ENCODE data around the gene FREY1. TPM values are rescaled to one million over a fixed set of nuclear protein-coding genes. Genes with fewer than 3 reads are reported as not detected.

Gene FREY1
- total and polyA plus RNA-seq, 2 of the 13 experiments (the other 11 are each of a cell fraction or from before 2014, with no cell fraction given): 0.44 to 0.73 TPM

DNA sequence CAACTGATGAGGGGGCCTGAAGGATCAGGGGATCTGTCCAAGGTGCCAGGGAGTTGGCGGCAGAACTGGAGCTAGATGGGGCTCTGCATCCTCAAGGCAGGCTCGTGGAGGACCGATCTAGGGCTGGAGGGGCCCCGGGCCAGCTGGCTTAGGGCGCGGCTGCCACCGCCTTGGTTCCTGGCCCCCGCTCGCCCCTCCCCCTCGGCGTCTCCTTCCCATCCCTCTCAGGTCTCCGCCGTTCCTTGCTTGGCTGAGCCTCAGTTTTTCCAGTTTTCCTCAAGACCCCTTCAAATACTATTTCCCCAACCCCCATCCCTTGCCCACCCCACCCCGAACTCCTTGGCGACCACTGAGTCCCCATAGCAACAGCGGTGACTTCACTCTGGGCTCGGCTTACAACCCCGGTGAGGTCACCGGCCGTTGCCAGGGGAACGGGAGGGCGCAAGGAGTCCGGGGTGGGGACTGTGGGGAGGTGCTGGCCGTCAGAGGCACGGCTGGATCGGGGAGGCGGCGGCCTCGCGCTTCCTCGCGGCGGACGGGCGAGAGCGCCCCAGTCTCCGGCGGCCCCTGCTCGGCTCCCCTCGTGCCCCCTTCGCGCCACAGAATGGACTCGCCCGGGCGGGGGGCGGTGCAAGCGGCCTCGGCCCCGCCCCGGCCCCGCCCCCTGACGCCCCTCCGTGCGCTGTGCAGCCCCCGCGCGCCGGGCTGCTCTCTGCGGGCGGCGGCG is 7.5 kb downstream of the FREY1 start (continued):
- TF ChIP-seq, protein P1, sequence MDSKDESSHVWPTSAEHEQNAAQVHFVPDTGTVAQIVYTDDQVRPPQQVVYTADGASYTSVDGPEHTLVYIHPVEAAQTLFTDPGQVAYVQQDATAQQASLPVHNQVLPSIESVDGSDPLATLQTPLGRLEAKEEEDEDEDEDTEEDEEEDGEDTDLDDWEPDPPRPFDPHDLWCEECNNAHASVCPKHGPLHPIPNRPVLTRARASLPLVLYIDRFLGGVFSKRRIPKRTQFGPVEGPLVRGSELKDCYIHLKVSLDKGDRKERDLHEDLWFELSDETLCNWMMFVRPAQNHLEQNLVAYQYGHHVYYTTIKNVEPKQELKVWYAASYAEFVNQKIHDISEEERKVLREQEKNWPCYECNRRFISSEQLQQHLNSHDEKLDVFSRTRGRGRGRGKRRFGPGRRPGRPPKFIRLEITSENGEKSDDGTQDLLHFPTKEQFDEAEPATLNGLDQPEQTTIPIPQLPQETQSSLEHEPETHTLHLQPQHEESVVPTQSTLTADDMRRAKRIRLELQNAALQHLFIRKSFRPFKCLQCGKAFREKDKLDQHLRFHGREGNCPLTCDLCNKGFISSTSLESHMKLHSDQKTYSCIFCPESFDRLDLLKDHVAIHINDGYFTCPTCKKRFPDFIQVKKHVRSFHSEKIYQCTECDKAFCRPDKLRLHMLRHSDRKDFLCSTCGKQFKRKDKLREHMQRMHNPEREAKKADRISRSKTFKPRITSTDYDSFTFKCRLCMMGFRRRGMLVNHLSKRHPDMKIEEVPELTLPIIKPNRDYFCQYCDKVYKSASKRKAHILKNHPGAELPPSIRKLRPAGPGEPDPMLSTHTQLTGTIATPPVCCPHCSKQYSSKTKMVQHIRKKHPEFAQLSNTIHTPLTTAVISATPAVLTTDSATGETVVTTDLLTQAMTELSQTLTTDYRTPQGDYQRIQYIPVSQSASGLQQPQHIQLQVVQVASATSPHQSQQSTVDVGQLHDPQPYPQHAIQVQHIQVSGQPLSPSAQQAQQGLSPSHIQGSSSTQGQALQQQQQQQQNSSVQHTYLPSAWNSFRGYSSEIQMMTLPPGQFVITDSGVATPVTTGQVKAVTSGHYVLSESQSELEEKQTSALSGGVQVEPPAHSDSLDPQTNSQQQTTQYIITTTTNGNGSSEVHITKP (CRISPR knock-in tag; IDR thresholded peaks at IDR 0.05; ENCODE audit: low read depth): peak; percentile 98
- no peak for TF ChIP-seq MEIS1 (CRISPR knock-in tag; IDR thresholded peaks at IDR 0.05; ENCODE audit: borderline replicate concordance)
- TF ChIP-seq RXRB (CRISPR knock-in tag; IDR thresholded peaks at IDR 0.05; ENCODE audit: borderline replicate concordance): no peak

DNA sequence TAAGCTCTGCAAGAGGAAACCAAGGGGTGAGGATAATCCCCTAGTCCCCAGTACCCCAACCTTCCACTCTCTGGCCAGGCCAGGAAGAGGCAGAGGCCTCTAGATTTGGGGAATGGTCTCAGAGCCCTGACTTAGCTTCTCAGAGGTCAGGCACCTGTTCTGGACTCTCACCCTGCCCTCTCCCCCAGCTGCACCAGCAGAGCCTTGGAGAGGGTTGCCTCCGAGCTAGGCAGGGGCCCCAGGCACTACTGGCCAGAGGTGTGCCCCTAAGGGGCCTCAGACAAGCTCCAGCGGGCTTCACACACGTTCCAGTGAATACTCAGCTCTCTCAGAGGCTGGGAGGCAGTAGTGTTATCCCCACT is 8.0 kb downstream of the FREY1 start:
- no TSS peak for BruUV-seq (replicated peaks)
- TF ChIP-seq SOX6 (IDR thresholded peaks at IDR 0.05) (no peak), SOX6 (CRISPR knock-in tag; IDR thresholded peaks at IDR 0.05) (no peak), ZNF883 (CRISPR knock-in tag; IDR thresholded peaks at IDR 0.05; ENCODE audit: not compliant biosample characterization) (peak; percentile 29)
- no peak for ATAC-seq
- H3K27ac ChIP-seq (ENCODE audit: extremely low read length, insufficient read depth, low read length): no peak overlapping the region
- ChIA-PET POLR2A (interaction anchor here (0.8 to 1.9 kb wide), 2 partner anchors 10 to 18 kb away, joined by 3 to 8 read pairs; partner anchors contain the start of gene PEX16), CTCF (ENCODE audit: low intra/inter-chr PET ratio, low total read pairs) (no interaction called here)
- no peak overlapping the region; a peak in 1 of 6 replicates for H3K4me3 ChIP-seq (replicated peaks in 1 of 3; ENCODE audit: insufficient read depth in 1 of 3, low read depth in 2 of 3, low read length in 3 of 3)
- intact Hi-C loops (cut with micrococcal nuclease; ENCODE audit: unreplicated experiment) (no loop called here), in situ Hi-C loops (cut with HindIII; ENCODE audit: extremely low pct_ligation_motif_present, low pct_unique_long_range_greater_than_20kb) (no loop called here)
- H3K4me1 ChIP-seq (ENCODE audit: insufficient read depth, low read length): peaks cover 46% of the 10 kb centered on the region
- no peak overlapping the region for H3K9ac ChIP-seq (ENCODE audit: insufficient read depth, low read depth, low read length)
- DNase-seq (ENCODE audit: low spot score): no peak
- WGBS (ENCODE audit: low lambda C conversion rate): no CpG with 5 or more reads among the region's 3 CpGs
- no peaks in the 10 kb centered on the region for H4K20me1 ChIP-seq (ENCODE audit: insufficient read depth, low read length)
- H3K27me3 ChIP-seq (ENCODE audit: control insufficient read depth in 1 of 2, insufficient read depth in 2 of 2, low read length in 2 of 2): peaks cover 0 to 21% of the 10 kb centered on the region in 2 experiments; a peak in 1 of 5 replicates
- no peaks in the 10 kb centered on the region for H3K36me3 ChIP-seq (replicated peaks in 1 of 2; ENCODE audit: control insufficient read depth in 1 of 2, insufficient read depth in 2 of 2, low read length in 2 of 2)
- FAIRE-seq: no peak
- H3K9me3 ChIP-seq (ENCODE audit: low read length): no peaks in the 10 kb centered on the region
- H3K4me2 ChIP-seq (ENCODE audit: low read depth, low read length): peak overlapping the region; percentile 63; the same call in 1 of the 2 replicates
- no peaks in the 10 kb centered on the region for H3K79me2 ChIP-seq (ENCODE audit: insufficient read depth, low read length)
- H2AFZ ChIP-seq (ENCODE audit: low read length): no peak overlapping the region
